GM19239 (cell line): ENCODE measurements around the gene DMD.
"Not testable (repeated sequence)": the region's sequence is repeated elsewhere in the genome, so short reads cannot be mapped to it uniquely, and the experiment has no call there.

Experiments
- DNase-seq: peaks from one replicate; pipeline ENCODE4 v3.0.0; 2011; ENCODE audit warnings: low spot score; ENCODE audit not compliant: insufficient read length
- FAIRE-seq: peaks from 2 replicates; lab custom pipeline; 2011; peaks lifted over from hg19 to GRCh38; lab: Jason Lieb, UNC

Gene DMD

GRCh38 chrX:32395878-32396277 is 815.5 kb downstream of the DMD start:
- FAIRE-seq (no peak), DNase-seq (no peak)

- no peak for DNase-seq
- FAIRE-seq: no peak
These were observed 818.7 kb downstream of the DMD start for GRCh38 chrX:32392655-32393054.

GRCh38 chrX:32370456-32371205 is 840.7 kb downstream of the DMD start:
- peak; percentile 44 for FAIRE-seq
- DNase-seq: no peak

GRCh38 chrX:32293962-32294700 is 917.2 kb downstream of the DMD start:
- DNase-seq: no peak
- FAIRE-seq: no peak

- FAIRE-seq: no peak
- no peak for DNase-seq
These were observed 922.0 kb downstream of the DMD start for GRCh38 chrX:32289356-32289755.

- FAIRE-seq: no peak
- no peak for DNase-seq
These were observed 929.5 kb downstream of the DMD start for GRCh38 chrX:32281853-32282252.

- no peak for DNase-seq
- no peak for FAIRE-seq
These were observed 930.4 kb downstream of the DMD start for GRCh38 chrX:32280921-32281320.

- DNase-seq: no peak
- FAIRE-seq: no peak
These were observed 930.9 kb downstream of the DMD start for GRCh38 chrX:32280489-32280888.

- FAIRE-seq: no peak
These were observed 935.2 kb downstream of the DMD start for GRCh38 chrX:32276153-32276552.

GRCh38 chrX:32269866-32270265 is 941.5 kb downstream of the DMD start:
- DNase-seq (no peak), FAIRE-seq (no peak)

More at GRCh38 chrX:32276153-32276552, 935.2 kb downstream of the DMD start:
- DNase-seq: no peak

GRCh38 chrX:32268207-32268606 is 943.1 kb downstream of the DMD start:
- FAIRE-seq: no peak

GRCh38 chrX:32267796-32268195 is 943.6 kb downstream of the DMD start:
- DNase-seq: no peak
- FAIRE-seq: no peak

More at GRCh38 chrX:32268207-32268606, 943.1 kb downstream of the DMD start:
- DNase-seq: no peak

- peak; percentile 40 for FAIRE-seq
- not testable (repeated sequence) for DNase-seq
These were observed 964.7 kb downstream of the DMD start for GRCh38 chrX:32246675-32247074.

- FAIRE-seq: no peak
- DNase-seq: no peak
These were observed 1015.7 kb downstream of the DMD start for GRCh38 chrX:32195611-32196010.

- FAIRE-seq (no peak), DNase-seq (no peak)
These were observed 1020.0 kb downstream of the DMD start for GRCh38 chrX:32191316-32191715.

GRCh38 chrX:32185160-32185559 is 1026.2 kb downstream of the DMD start:
- FAIRE-seq (no peak), DNase-seq (no peak)

GRCh38 chrX:32183066-32183465 is 1028.3 kb downstream of the DMD start:
- FAIRE-seq: no peak

GRCh38 chrX:32176510-32176909 is 1034.8 kb downstream of the DMD start:
- FAIRE-seq (no peak), DNase-seq (no peak)

More at GRCh38 chrX:32183066-32183465, 1028.3 kb downstream of the DMD start:
- no peak for DNase-seq

- no peak for FAIRE-seq
These were observed 1040.9 kb downstream of the DMD start for GRCh38 chrX:32170481-32170880.

GRCh38 chrX:32155044-32155638 is 1056.2 kb downstream of the DMD start:
- FAIRE-seq: no peak
- DNase-seq: no peak

More at GRCh38 chrX:32170481-32170880, 1040.9 kb downstream of the DMD start:
- DNase-seq: no peak

- FAIRE-seq (no peak), DNase-seq (no peak)
These were observed 1057.8 kb downstream of the DMD start for GRCh38 chrX:32153585-32153984.
